ENCODE measurements around the gene MIPOL1. TPM values are rescaled to one million over a fixed set of nuclear protein-coding genes. Genes with fewer than 3 reads are reported as not detected.
A peak's percentile ranks its signal among the peaks of the same experiment; 100 is the strongest.
"Not testable (repeated sequence)": the region's sequence is repeated elsewhere in the genome, so short reads cannot be mapped to it uniquely, and the experiment has no call there.

Gene MIPOL1
- total and polyA plus RNA-seq, 5 donors from 2014 or later: not detected

- H3K9me3 Mint-ChIP-seq: peaks cover 0 to 10% (median 2%) of the 10 kb centered on the region in 7 donors
- DNase-seq (no peak), ATAC-seq (ENCODE audit: low read depth in 2 of 2) (no peak)
- no peaks in the 10 kb centered on the region for H3K27me3 Mint-ChIP-seq
- no peak overlapping the region for H3K4me3 Mint-ChIP-seq
- Histone ChIP-seq H3K27ac (ENCODE audit: insufficient read depth, low read length, poor library complexity, severe bottlenecking) (no peak overlapping the region), H3K36me3 (ENCODE audit: control insufficient read depth, insufficient read depth, low read length) (no peaks in the 10 kb centered on the region), H3K4me3 (ENCODE audit: low read depth, low read length) (no peak overlapping the region), H3K27me3 (ENCODE audit: control insufficient read depth, insufficient read depth, low read length) (no peaks in the 10 kb centered on the region), H3K4me1 (ENCODE audit: control insufficient read depth, insufficient read depth, low read length, poor library complexity, severe bottlenecking) (no peaks in the 10 kb centered on the region), H3K9me3 (ENCODE audit: control insufficient read depth in 2 of 2, low read length in 2 of 2) (no peaks in the 10 kb centered on the region)
- H3K4me1 Mint-ChIP-seq: no peaks in the 10 kb centered on the region
- H3K36me3 Mint-ChIP-seq: no peaks in the 10 kb centered on the region
- no peak overlapping the region for H3K27ac Mint-ChIP-seq
Measured at GRCh38 chr14:37279818-37280217, 82.1 kb downstream of the MIPOL1 start.

DNA sequence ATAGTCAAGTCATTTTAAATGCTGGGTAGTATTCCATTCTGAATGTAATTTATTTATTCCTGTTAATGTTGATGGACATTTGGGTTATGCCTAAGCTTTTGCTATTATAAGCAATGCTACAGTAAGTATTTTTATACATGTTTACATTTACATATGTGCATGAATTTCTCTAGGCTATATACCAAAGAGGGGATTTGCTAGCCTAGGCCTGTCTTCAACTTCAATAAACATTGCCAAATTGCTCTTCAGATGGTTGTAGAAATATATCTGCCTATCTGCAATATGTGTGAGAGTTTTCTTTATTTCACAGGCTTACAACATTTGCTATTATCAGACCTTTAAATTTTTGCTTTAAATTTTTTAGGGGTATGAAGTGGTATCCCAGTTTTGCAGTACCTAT is 87.0 kb downstream of the MIPOL1 start:
- Histone ChIP-seq H3K4me1 (ENCODE audit: control insufficient read depth, insufficient read depth, low read length, poor library complexity, severe bottlenecking) (no peaks in the 10 kb centered on the region), H3K27me3 (ENCODE audit: control insufficient read depth, insufficient read depth, low read length) (no peaks in the 10 kb centered on the region), H3K9me3 (ENCODE audit: control insufficient read depth in 2 of 2, low read length in 2 of 2) (no peaks in the 10 kb centered on the region), H3K36me3 (ENCODE audit: control insufficient read depth, insufficient read depth, low read length) (no peaks in the 10 kb centered on the region), H3K27ac (ENCODE audit: insufficient read depth, low read length, poor library complexity, severe bottlenecking) (no peak overlapping the region), H3K4me3 (ENCODE audit: low read depth, low read length) (no peak overlapping the region)
- H3K4me1 Mint-ChIP-seq: no peaks in the 10 kb centered on the region
- H3K9me3 Mint-ChIP-seq: peaks cover 0 to 9% (median 4%) of the 10 kb centered on the region in 7 donors
- no peak overlapping the region for H3K4me3 Mint-ChIP-seq
- H3K27ac Mint-ChIP-seq: no peak overlapping the region
- no peaks in the 10 kb centered on the region for H3K27me3 Mint-ChIP-seq
- DNase-seq: no peak
- ATAC-seq (ENCODE audit: low read depth in 2 of 2): no peak
- no peaks in the 10 kb centered on the region for H3K36me3 Mint-ChIP-seq

GRCh38 chr14:37285220-37285619 is 87.5 kb downstream of the MIPOL1 start:
- ATAC-seq (ENCODE audit: low read depth in 2 of 2) (no peak), DNase-seq (no peak)
- H3K4me1 Mint-ChIP-seq: no peaks in the 10 kb centered on the region
- H3K36me3 Mint-ChIP-seq: no peaks in the 10 kb centered on the region
- no peaks in the 10 kb centered on the region for H3K27me3 Mint-ChIP-seq
- no peak overlapping the region for H3K27ac Mint-ChIP-seq
- no peak overlapping the region for H3K4me3 Mint-ChIP-seq
- no peaks in the 10 kb centered on the region for H3K9me3 ChIP-seq (ENCODE audit: control insufficient read depth in 2 of 2, low read length in 2 of 2)
- H3K27me3 ChIP-seq (ENCODE audit: control insufficient read depth, insufficient read depth, low read length): no peaks in the 10 kb centered on the region
- no peak overlapping the region for H3K27ac ChIP-seq (ENCODE audit: insufficient read depth, low read length, poor library complexity, severe bottlenecking)
- no peaks in the 10 kb centered on the region for H3K4me1 ChIP-seq (ENCODE audit: control insufficient read depth, insufficient read depth, low read length, poor library complexity, severe bottlenecking)
- H3K9me3 Mint-ChIP-seq: peaks cover 0 to 5% (median 4%) of the 10 kb centered on the region in 7 donors
- H3K36me3 ChIP-seq (ENCODE audit: control insufficient read depth, insufficient read depth, low read length): no peaks in the 10 kb centered on the region
- H3K4me3 ChIP-seq (ENCODE audit: low read depth, low read length): no peak overlapping the region

DNA sequence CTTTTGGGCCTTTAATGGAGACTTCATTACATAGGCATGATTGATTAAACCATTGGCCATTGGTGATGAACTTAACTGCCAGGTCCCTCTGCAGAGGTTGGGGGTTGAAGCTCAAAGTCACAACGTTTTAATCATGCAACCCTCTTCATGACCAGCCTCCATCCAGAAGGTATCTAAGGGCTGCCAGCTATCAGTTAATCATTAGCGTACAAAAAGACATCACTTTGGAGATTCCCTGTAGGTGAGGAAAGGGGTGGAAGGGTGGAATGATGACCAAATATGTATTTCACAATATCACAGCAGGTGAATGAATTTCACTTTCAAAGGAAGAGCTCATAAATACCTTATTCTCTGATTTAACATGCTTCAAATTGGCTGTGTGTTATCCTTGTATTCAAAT is 92.0 kb downstream of the MIPOL1 start:
- H3K4me3 ChIP-seq (ENCODE audit: low read depth, low read length): no peak overlapping the region
- H3K36me3 Mint-ChIP-seq: no peaks in the 10 kb centered on the region

GRCh38 chr14:37295262-37295661 is 97.5 kb downstream of the MIPOL1 start:
- not testable (repeated sequence) for H3K27me3 ChIP-seq (ENCODE audit: control insufficient read depth, insufficient read depth, low read length); H3K27me3 Mint-ChIP-seq; H3K4me1 Mint-ChIP-seq; ATAC-seq (ENCODE audit: low read depth in 2 of 2); H3K9me3 ChIP-seq (ENCODE audit: control insufficient read depth in 2 of 2, low read length in 2 of 2); H3K27ac Mint-ChIP-seq; H3K27ac ChIP-seq (ENCODE audit: insufficient read depth, low read length, poor library complexity, severe bottlenecking); H3K4me1 ChIP-seq (ENCODE audit: control insufficient read depth, insufficient read depth, low read length, poor library complexity, severe bottlenecking); H3K4me3 ChIP-seq (ENCODE audit: low read depth, low read length); H3K36me3 Mint-ChIP-seq; DNase-seq; H3K36me3 ChIP-seq (ENCODE audit: control insufficient read depth, insufficient read depth, low read length)
- H3K4me3 Mint-ChIP-seq: peak overlapping the region in 1 of 4 donors; percentile 3
- peaks cover 0 to 12% (median 6%) of the 10 kb centered on the region in 7 donors for H3K9me3 Mint-ChIP-seq

More for the DNA sequence above, 92.0 kb downstream of the MIPOL1 start:
- Mint-ChIP-seq H3K27ac (no peak overlapping the region), H3K4me1 (no peaks in the 10 kb centered on the region), H3K9me3 (peaks cover 0 to 4% (median 1%) of the 10 kb centered on the region in 7 donors), H3K27me3 (no peaks in the 10 kb centered on the region), H3K4me3 (no peak overlapping the region)
- Histone ChIP-seq H3K4me1 (ENCODE audit: control insufficient read depth, insufficient read depth, low read length, poor library complexity, severe bottlenecking) (no peaks in the 10 kb centered on the region), H3K9me3 (ENCODE audit: control insufficient read depth in 2 of 2, low read length in 2 of 2) (no peaks in the 10 kb centered on the region), H3K36me3 (ENCODE audit: control insufficient read depth, insufficient read depth, low read length) (no peaks in the 10 kb centered on the region), H3K27me3 (ENCODE audit: control insufficient read depth, insufficient read depth, low read length) (no peaks in the 10 kb centered on the region), H3K27ac (ENCODE audit: insufficient read depth, low read length, poor library complexity, severe bottlenecking) (no peak overlapping the region)
- DNase-seq: no peak
- no peak for ATAC-seq (ENCODE audit: low read depth in 2 of 2)

DNA sequence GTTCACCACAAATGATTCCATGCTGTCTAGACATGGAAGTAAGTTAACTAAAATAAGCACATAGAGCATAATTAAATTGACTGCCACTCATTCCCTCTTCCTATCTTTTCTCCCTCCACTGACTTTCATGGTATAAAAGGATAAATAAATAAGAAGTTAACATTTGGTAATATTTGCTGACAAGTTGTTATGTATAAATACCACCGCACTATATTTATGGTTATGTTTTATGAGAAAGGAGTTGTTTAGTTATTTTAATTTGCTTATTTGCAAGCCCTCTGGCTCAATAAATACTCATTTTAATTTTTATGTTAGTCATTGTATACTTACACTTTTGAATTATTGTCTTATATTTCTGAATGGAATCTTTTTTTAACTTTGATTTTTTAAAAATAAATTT is 113.5 kb downstream of the MIPOL1 start:
- Mint-ChIP-seq H3K9me3 (peaks cover 0 to 21% (median 7%) of the 10 kb centered on the region in 7 donors), H3K27ac (no peak overlapping the region), H3K4me1 (no peaks in the 10 kb centered on the region), H3K4me3 (no peak overlapping the region), H3K27me3 (no peaks in the 10 kb centered on the region), H3K36me3 (no peaks in the 10 kb centered on the region)
- no peak overlapping the region for H3K4me3 ChIP-seq (ENCODE audit: low read depth, low read length)
- no peaks in the 10 kb centered on the region for H3K36me3 ChIP-seq (ENCODE audit: control insufficient read depth, insufficient read depth, low read length)
- DNase-seq (no peak), ATAC-seq (ENCODE audit: low read depth in 2 of 2) (no peak)
- no peaks in the 10 kb centered on the region for H3K9me3 ChIP-seq (ENCODE audit: control insufficient read depth in 2 of 2, low read length in 2 of 2)
- H3K4me1 ChIP-seq (ENCODE audit: control insufficient read depth, insufficient read depth, low read length, poor library complexity, severe bottlenecking): no peaks in the 10 kb centered on the region
- H3K27ac ChIP-seq (ENCODE audit: insufficient read depth, low read length, poor library complexity, severe bottlenecking): no peak overlapping the region
- H3K27me3 ChIP-seq (ENCODE audit: control insufficient read depth, insufficient read depth, low read length): no peaks in the 10 kb centered on the region

DNA sequence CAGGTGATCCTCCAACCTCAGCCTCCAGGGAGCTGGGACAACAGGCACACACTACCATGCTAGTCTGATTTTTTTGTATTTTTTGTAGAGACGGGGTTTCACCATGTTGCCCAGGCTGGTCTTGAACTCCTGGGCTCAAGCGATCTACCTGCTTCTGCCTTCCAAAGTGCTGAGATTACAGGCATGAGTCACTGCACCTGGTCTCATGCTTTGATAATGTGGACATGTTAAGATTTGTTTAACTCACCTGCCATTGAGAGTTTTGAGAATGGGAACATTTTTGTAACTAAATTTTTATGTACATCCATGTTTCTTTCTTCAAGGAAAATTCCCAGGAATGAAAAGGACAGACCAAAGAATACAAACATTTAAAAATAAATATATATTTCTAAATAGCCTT is 121.2 kb downstream of the MIPOL1 start:
- Histone ChIP-seq H3K27ac (ENCODE audit: insufficient read depth, low read length, poor library complexity, severe bottlenecking) (no peak overlapping the region), H3K36me3 (ENCODE audit: control insufficient read depth, insufficient read depth, low read length) (no peaks in the 10 kb centered on the region), H3K4me1 (ENCODE audit: control insufficient read depth, insufficient read depth, low read length, poor library complexity, severe bottlenecking) (no peaks in the 10 kb centered on the region), H3K4me3 (ENCODE audit: low read depth, low read length) (no peak overlapping the region), H3K9me3 (ENCODE audit: control insufficient read depth in 2 of 2, low read length in 2 of 2) (no peaks in the 10 kb centered on the region), H3K27me3 (ENCODE audit: control insufficient read depth, insufficient read depth, low read length) (no peaks in the 10 kb centered on the region)
- Mint-ChIP-seq H3K27ac (no peak overlapping the region), H3K4me3 (no peak overlapping the region), H3K4me1 (no peaks in the 10 kb centered on the region), H3K9me3 (peaks cover 0 to 19% (median 2%) of the 10 kb centered on the region in 7 donors), H3K36me3 (no peaks in the 10 kb centered on the region), H3K27me3 (no peaks in the 10 kb centered on the region)
- ATAC-seq (ENCODE audit: low read depth in 2 of 2): no peak
- no peak for DNase-seq

GRCh38 chr14:37320106-37320505 is 122.4 kb downstream of the MIPOL1 start:
- no peak overlapping the region for H3K27ac Mint-ChIP-seq
- H3K27me3 ChIP-seq (ENCODE audit: control insufficient read depth, insufficient read depth, low read length): no peaks in the 10 kb centered on the region
- no peak overlapping the region for H3K27ac ChIP-seq (ENCODE audit: insufficient read depth, low read length, poor library complexity, severe bottlenecking)
- H3K4me3 Mint-ChIP-seq: no peak overlapping the region
- ATAC-seq (ENCODE audit: low read depth in 2 of 2) (no peak), DNase-seq (no peak)
- H3K9me3 Mint-ChIP-seq: peaks cover 0 to 20% (median 3%) of the 10 kb centered on the region in 7 donors
- no peaks in the 10 kb centered on the region for H3K4me1 Mint-ChIP-seq
- no peaks in the 10 kb centered on the region for H3K9me3 ChIP-seq (ENCODE audit: control insufficient read depth in 2 of 2, low read length in 2 of 2)
- no peaks in the 10 kb centered on the region for H3K36me3 Mint-ChIP-seq
- H3K36me3 ChIP-seq (ENCODE audit: control insufficient read depth, insufficient read depth, low read length): no peaks in the 10 kb centered on the region
- no peaks in the 10 kb centered on the region for H3K27me3 Mint-ChIP-seq
- H3K4me1 ChIP-seq (ENCODE audit: control insufficient read depth, insufficient read depth, low read length, poor library complexity, severe bottlenecking): no peaks in the 10 kb centered on the region
- H3K4me3 ChIP-seq (ENCODE audit: low read depth, low read length): no peak overlapping the region
